Neural progenitor cell (in vitro differentiated cells): Measurements from ENCODE around the gene MYH9. TPM values are rescaled to one million over a fixed set of nuclear protein-coding genes. Genes with fewer than 3 reads are reported as not detected.
A peak's percentile ranks its signal among the peaks of the same experiment; 100 is the strongest.
"Not testable (repeated sequence)": the region's sequence is repeated elsewhere in the genome, so short reads cannot be mapped to it uniquely, and the experiment has no call there.

Source experiments
- DNase-seq: peaks from one replicate; pipeline ENCODE4 v3.0.0-alpha.2; 2016; ENCODE audit warnings: low spot score
- H2AFZ ChIP-seq: fragments of 200-600 bp; sonication (generic); replicated peaks from 2 replicates; pipeline ENCODE4 v1.6.1; 2016; ENCODE audit warnings: antibody characterized with exemption
- H3F3A ChIP-seq: fragments of 200-600 bp; sonication (generic); 2 replicates; pipeline ENCODE4 v1.6.1; 2016; ENCODE audit warnings: antibody characterized with exemption, low read depth
- H3K27ac ChIP-seq: fragments of 200-600 bp; sonication (generic); 2 replicates; pipeline ENCODE4 v1.5.1; 2016; ENCODE audit warnings: mild to moderate bottlenecking
- H3K27me3 ChIP-seq: fragments of 200-600 bp; sonication (generic); 2 replicates; pipeline ENCODE4 v1.6.1; 2016; ENCODE audit warnings: mild to moderate bottlenecking, moderate library complexity
- H3K36me3 ChIP-seq: fragments of 200-600 bp; sonication (generic); 2 replicates; pipeline ENCODE4 v1.5.1; 2016
- H3K4me1 ChIP-seq: fragments of 200-600 bp; sonication (generic); 2 replicates; pipeline ENCODE4 v1.6.1; 2016; ENCODE audit warnings: mixed run types
- H3K4me2 ChIP-seq: fragments of 200-600 bp; sonication (generic); 2 replicates; pipeline ENCODE4 v1.6.1; 2016
- H3K4me3 ChIP-seq: fragments of 200-600 bp; sonication (generic); 2 replicates; pipeline ENCODE4 v1.5.1; 2016
- H3K79me2 ChIP-seq: fragments of 200-600 bp; sonication (generic); 2 replicates; pipeline ENCODE4 v1.6.1; 2016; ENCODE audit warnings: low read depth
- H3K9ac ChIP-seq: fragments of 200-600 bp; sonication (generic); 2 replicates; pipeline ENCODE4 v1.6.1; 2016
- H3K9me3 ChIP-seq: fragments of 200-600 bp; sonication (generic); 2 replicates; pipeline ENCODE4 v1.5.1; 2016; ENCODE audit warnings: low read depth
- H4K20me1 ChIP-seq: fragments of 200-600 bp; sonication (generic); 2 replicates; pipeline ENCODE4 v1.6.1; 2016; ENCODE audit warnings: low read depth
- H3K27ac Mint-ChIP-seq: 3 replicates; pipeline ENCODE4 v1.8.0; 2021; ENCODE audit warnings: mixed read lengths
- H3K27me3 Mint-ChIP-seq: 2 replicates; pipeline ENCODE4 v1.8.0; 2022; ENCODE audit warnings: low read depth, mild to moderate bottlenecking, inconsistent platforms, moderate library complexity, mixed read lengths; ENCODE audit not compliant: insufficient read depth
- H3K36me3 Mint-ChIP-seq: 3 replicates; pipeline ENCODE4 v1.8.0; 2021; ENCODE audit warnings: mixed read lengths
- H3K4me1 Mint-ChIP-seq: 3 replicates; pipeline ENCODE4 v1.8.0; 2021; ENCODE audit warnings: mixed read lengths
- H3K4me3 Mint-ChIP-seq: 3 replicates; pipeline ENCODE4 v1.8.0; 2021; ENCODE audit warnings: mild to moderate bottlenecking, moderate library complexity, mixed read lengths
- H3K9me3 Mint-ChIP-seq: 3 replicates; pipeline ENCODE4 v1.8.0; 2020; ENCODE audit warnings: mixed read lengths
- EZH2 ChIP-seq: fragments of 200-600 bp; sonication (generic); IDR thresholded peaks from 2 replicates; pipeline ENCODE4 v1.6.1; 2017; ENCODE audit warnings: antibody characterized with exemption, mild to moderate bottlenecking, moderate library complexity
- EZH2phosphoT487 ChIP-seq: fragments of 200-600 bp; sonication (generic); IDR thresholded peaks from 2 replicates; pipeline ENCODE4 v1.6.1; 2017; ENCODE audit warnings: antibody characterized with exemption
- total RNA-seq: library from RNA; depleted of rRNA; stranded (reverse); fragments of >200 nt; gene quantifications from 2 replicates; pipeline ENCODE4 v1.2.3, GENCODE V29; 2015; ENCODE audit warnings: low replicate concordance
- TF ChIP-seq, protein P1 (sequence below): fragments of 200-600 bp; sonication (generic); IDR thresholded peaks from 2 replicates; pipeline ENCODE4 v1.5.1; 2017; ENCODE audit warnings: antibody characterized with exemption, mild to moderate bottlenecking

The MYH9 gene
- total RNA-seq, 1 donor from 2014 or later, result 77.2 TPM

DNA sequence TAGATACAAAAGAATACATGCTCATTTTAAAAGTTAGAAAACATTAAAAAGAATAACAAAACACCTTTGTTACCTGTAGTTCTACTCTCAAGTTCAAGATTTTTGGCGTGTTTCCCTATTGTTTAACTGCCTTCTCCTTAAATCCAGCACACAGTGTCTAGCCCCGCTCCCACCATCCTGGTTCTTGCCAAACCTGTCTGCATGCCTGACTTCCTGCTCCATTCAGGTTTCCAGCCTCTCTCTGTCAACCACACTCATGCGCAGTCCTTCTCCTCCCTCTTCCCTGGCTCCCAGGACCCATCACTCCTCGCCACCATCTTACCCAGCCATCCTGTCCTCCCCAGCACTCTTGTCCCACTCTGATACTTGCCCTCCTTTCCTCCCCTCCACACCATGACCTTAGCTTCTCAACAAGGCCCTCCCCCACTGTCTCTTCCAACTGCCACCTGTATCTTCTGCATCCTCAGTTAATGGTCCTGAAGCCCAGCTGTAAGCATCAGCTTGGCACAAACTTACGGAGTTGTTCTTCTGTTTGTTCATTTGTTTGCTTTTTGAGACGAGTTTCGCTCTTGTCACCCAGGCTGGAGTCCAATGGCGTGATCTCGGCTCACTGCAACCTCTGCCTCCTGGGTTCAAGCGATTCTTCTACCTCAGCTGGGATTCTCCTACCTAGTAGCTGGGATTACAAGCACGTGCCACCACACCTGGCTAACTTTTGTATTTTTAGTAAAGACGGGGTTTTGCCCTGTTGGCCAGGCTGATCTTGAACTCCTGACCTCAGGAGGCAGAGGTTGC, 7.5 kb upstream of the MYH9 start:
- H3K4me3 ChIP-seq, result no peak overlapping the region
- Mint-ChIP-seq H3K27me3 (peaks cover 4% of the 10 kb centered on the region), H3K36me3 (no peaks in the 10 kb centered on the region), H3K27ac (no peak overlapping the region), H3K4me3 (no peak overlapping the region), H3K9me3 (no peaks in the 10 kb centered on the region), H3K4me1 (peaks cover 24% of the 10 kb centered on the region)
- H3K4me1 ChIP-seq, result peaks cover 6% of the 10 kb centered on the region
- no peak for TF ChIP-seq EZH2phosphoT487
- TF ChIP-seq, protein P1, sequence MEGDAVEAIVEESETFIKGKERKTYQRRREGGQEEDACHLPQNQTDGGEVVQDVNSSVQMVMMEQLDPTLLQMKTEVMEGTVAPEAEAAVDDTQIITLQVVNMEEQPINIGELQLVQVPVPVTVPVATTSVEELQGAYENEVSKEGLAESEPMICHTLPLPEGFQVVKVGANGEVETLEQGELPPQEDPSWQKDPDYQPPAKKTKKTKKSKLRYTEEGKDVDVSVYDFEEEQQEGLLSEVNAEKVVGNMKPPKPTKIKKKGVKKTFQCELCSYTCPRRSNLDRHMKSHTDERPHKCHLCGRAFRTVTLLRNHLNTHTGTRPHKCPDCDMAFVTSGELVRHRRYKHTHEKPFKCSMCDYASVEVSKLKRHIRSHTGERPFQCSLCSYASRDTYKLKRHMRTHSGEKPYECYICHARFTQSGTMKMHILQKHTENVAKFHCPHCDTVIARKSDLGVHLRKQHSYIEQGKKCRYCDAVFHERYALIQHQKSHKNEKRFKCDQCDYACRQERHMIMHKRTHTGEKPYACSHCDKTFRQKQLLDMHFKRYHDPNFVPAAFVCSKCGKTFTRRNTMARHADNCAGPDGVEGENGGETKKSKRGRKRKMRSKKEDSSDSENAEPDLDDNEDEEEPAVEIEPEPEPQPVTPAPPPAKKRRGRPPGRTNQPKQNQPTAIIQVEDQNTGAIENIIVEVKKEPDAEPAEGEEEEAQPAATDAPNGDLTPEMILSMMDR, result no peak
- TF ChIP-seq EZH2, result no peak
- H3K9me3 ChIP-seq, result no peaks in the 10 kb centered on the region
- no peak overlapping the region for H3K9ac ChIP-seq
- H3F3A ChIP-seq, result peaks cover 5% of the 10 kb centered on the region
- no peak for DNase-seq
- H3K27ac ChIP-seq, result no peak overlapping the region
- H3K27me3 ChIP-seq, result no peaks in the 10 kb centered on the region
- H4K20me1 ChIP-seq, result no peaks in the 10 kb centered on the region
- no peaks in the 10 kb centered on the region for H3K79me2 ChIP-seq
- no peaks in the 10 kb centered on the region for H3K36me3 ChIP-seq
- H2AFZ ChIP-seq, result no peak overlapping the region
- H3K4me2 ChIP-seq, result no peak overlapping the region

DNA sequence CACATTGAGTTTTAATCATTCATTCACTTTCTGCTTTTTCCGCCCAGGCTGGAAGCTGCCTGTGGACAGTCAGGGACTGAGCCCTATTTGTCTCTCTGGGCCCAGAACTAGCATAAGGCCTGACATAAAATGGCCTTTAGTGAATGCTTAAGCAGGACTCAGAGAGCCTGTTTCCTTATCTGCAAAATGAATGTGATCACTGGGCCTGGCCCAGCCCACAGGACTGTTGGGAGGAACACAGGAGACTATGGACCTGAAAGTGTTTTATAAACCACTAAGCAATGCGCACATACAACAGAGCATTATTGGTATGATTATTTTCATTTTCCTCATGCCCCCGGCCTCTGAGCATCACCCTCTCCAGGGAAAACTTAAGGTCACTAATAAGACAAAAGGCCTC, 3.9 kb upstream of the MYH9 start:
- H3K4me3 Mint-ChIP-seq, result no peak overlapping the region

DNA sequence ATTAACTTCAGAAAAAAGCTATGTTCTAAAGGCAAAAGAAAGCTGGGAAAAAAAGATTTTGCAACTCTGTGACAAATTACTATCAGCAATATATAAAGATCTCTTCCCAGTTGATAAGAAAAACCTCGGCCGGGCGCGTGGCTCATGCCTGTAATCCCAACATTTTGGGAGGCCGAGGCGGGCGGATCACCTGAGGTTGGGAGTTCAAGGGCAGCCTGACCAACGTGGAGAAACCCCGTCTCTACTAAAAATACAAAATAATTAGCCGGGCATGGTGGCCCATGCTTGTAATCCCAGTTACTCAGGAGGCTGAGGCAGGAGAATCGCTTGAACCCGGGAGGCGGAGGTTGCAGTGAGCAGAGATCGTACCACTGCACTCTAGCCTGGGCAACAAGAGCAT, 1.4 kb upstream of the MYH9 start:
- not testable (repeated sequence) for H3K4me3 ChIP-seq, H3K27me3 ChIP-seq, DNase-seq, H3K27ac ChIP-seq, H3K27me3 Mint-ChIP-seq, H3K9me3 ChIP-seq, H3K9ac ChIP-seq, H3K36me3 Mint-ChIP-seq, H2AFZ ChIP-seq, H3K9me3 Mint-ChIP-seq, H3K27ac Mint-ChIP-seq, H3K36me3 ChIP-seq
- Histone ChIP-seq H3F3A (peaks cover 42% of the 10 kb centered on the region), H4K20me1 (peaks cover 26% of the 10 kb centered on the region), H3K4me1 (peaks cover 18% of the 10 kb centered on the region), H3K4me2 (peak overlapping the region; percentile 63), H3K79me2 (peaks cover 34% of the 10 kb centered on the region)
- Mint-ChIP-seq H3K4me3 (peak overlapping the region; percentile 83), H3K4me1 (peaks cover 33% of the 10 kb centered on the region)

More for the DNA sequence above, 3.9 kb upstream of the MYH9 start:
- Histone ChIP-seq H3F3A (peaks cover 20% of the 10 kb centered on the region), H4K20me1 (peaks cover 6% of the 10 kb centered on the region), H3K27ac (peak overlapping the region; percentile 20), H3K27me3 (no peaks in the 10 kb centered on the region), H3K9me3 (no peaks in the 10 kb centered on the region), H3K4me1 (no peaks in the 10 kb centered on the region), H3K4me3 (no peak overlapping the region), H3K36me3 (no peaks in the 10 kb centered on the region), H3K4me2 (no peak overlapping the region), H3K79me2 (peaks cover 11% of the 10 kb centered on the region), H3K9ac (no peak overlapping the region), H2AFZ (no peak overlapping the region)
- TF ChIP-seq EZH2phosphoT487 (no peak), EZH2 (no peak)
- TF ChIP-seq, protein P1, result no peak
- no peak for DNase-seq
- Mint-ChIP-seq H3K4me1 (peaks cover 17% of the 10 kb centered on the region), H3K27ac (peak overlapping the region; percentile 61), H3K36me3 (no peaks in the 10 kb centered on the region), H3K9me3 (no peaks in the 10 kb centered on the region), H3K27me3 (peaks cover 4% of the 10 kb centered on the region)

DNA sequence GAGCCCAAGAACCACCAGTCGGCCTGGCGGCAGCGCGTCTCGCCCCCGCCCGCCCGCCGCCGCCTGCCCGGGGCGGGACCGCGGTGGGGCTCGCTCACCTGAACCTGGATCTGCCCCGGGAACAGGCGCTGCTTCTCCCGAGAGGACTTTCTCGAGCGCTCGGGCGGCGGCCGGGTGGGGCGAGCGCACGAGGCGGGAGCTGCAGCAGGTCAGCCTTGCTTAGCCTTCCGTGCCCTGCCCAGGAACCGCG, 133 bp downstream of the MYH9 start:
- Histone ChIP-seq H3K9me3 (no peaks in the 10 kb centered on the region), H3K4me2 (peak overlapping the region; percentile 90), H4K20me1 (peaks cover 36% of the 10 kb centered on the region), H3K4me1 (peaks cover 20% of the 10 kb centered on the region), H3K27me3 (no peaks in the 10 kb centered on the region), H3K4me3 (peak overlapping the region; percentile 97), H2AFZ (no peak overlapping the region), H3K27ac (no peak overlapping the region), H3K79me2 (peaks cover 49% of the 10 kb centered on the region), H3K36me3 (no peaks in the 10 kb centered on the region), H3K9ac (peak overlapping the region; percentile 66), H3F3A (peaks cover 42% of the 10 kb centered on the region)
- H3K27me3 Mint-ChIP-seq, result peaks cover 6% of the 10 kb centered on the region
- H3K9me3 Mint-ChIP-seq, result no peaks in the 10 kb centered on the region
- peaks cover 4% of the 10 kb centered on the region for H3K36me3 Mint-ChIP-seq
- TF ChIP-seq, protein P1, result no peak
- TF ChIP-seq EZH2phosphoT487 (no peak), EZH2 (no peak)
- no peak for DNase-seq
- peak overlapping the region; percentile 83 for H3K4me3 Mint-ChIP-seq
- H3K4me1 Mint-ChIP-seq, result peaks cover 38% of the 10 kb centered on the region
- no peak overlapping the region for H3K27ac Mint-ChIP-seq
